Kidney (tissue), 14 donors: ENCODE results near the gene APOE. TPM values are rescaled to one million over a fixed set of nuclear protein-coding genes. Genes with fewer than 3 reads are reported as not detected.
A peak's percentile ranks its signal among the peaks of the same experiment; 100 is the strongest.
"Not testable (repeated sequence)": the region's sequence is repeated elsewhere in the genome, so short reads cannot be mapped to it uniquely, and the experiment has no call there.

Source experiments
- DNase-seq, 5 donors: peaks; one replicate each; pipeline ENCODE4 v3.0.0-alpha.2; 2013 to 2020
- FAIRE-seq: peaks from 2 replicates; lab custom pipeline; 2012; peaks lifted over from hg19 to GRCh38; lab: Jason Lieb, UNC
- H3K27ac ChIP-seq, 2 donors: one replicate each; pipeline ENCODE4 v1.7.0; 2013; ENCODE audit warnings: low read depth in 2 of 2, low read length in 2 of 2, inconsistent platforms in 1 of 2
- H3K27me3 ChIP-seq: one replicate; pipeline ENCODE4 v1.7.1; 2013; ENCODE audit warnings: low read length, inconsistent platforms; ENCODE audit not compliant: control insufficient read depth, insufficient read depth
- H3K36me3 ChIP-seq, 3 donors: one replicate each; pipeline versions ENCODE4 v1.7.0 to v1.7.1; 2013; ENCODE audit warnings: low read length in 3 of 3, control low read depth in 1 of 3, inconsistent platforms in 1 of 3; ENCODE audit not compliant: insufficient read depth in 3 of 3, control insufficient read depth in 2 of 3
- H3K4me1 ChIP-seq, 3 donors: one replicate each; pipeline versions ENCODE4 v1.7.0 to v1.7.1; 2013; ENCODE audit warnings: low read length in 3 of 3, inconsistent platforms in 1 of 3, low read depth in 1 of 3; ENCODE audit not compliant: control insufficient read depth in 2 of 3, insufficient read depth in 2 of 3
- H3K4me3 ChIP-seq, 3 donors: one replicate each; pipeline versions ENCODE4 v1.7.0 to v1.8.1; 2013; ENCODE audit warnings: low read length in 3 of 3, control low read depth in 1 of 3, inconsistent platforms in 1 of 3
- H3K9ac ChIP-seq, 3 donors: one replicate each; pipeline versions ENCODE4 v1.7.0 to v1.7.1; 2013; ENCODE audit warnings: low read length in 3 of 3, control low read depth in 1 of 3, inconsistent platforms in 1 of 3
- H3K9me3 ChIP-seq, 3 donors: one replicate each; pipeline versions ENCODE4 v1.7.0 to v1.7.1; 2013; ENCODE audit warnings: low read length in 3 of 3, control low read depth in 1 of 3, inconsistent platforms in 1 of 3; ENCODE audit not compliant: control insufficient read depth in 2 of 3, insufficient read depth in 1 of 3
- intact Hi-C: fragments of 100-400 bp; cut with DNase I; formaldehyde crosslinking; loops from one replicate; pipeline ENCODE4 v1.11.1; 2022
- polyA plus RNA-seq: library from polyadenylated mRNA; stranded (reverse); fragments of 350-450 nt; fragmentation: Illumina TruSeq; extraction: RNeasy Lipid Tissue Mini Kit (QIAGEN cat#74804); gene quantifications from one replicate; pipeline ENCODE4 v1.2.3, GENCODE V29; 2014; ENCODE audit warnings: low read depth, low replicate concordance; ENCODE audit not compliant: insufficient read depth
- total RNA-seq: library from RNA; stranded (reverse); fragmentation: NEBNext Ultra II Directional; extraction: Animal tissue kit (Norgen Biotek cat#: 25700); gene quantifications from one replicate; pipeline ENCODE4 v1.2.1, GENCODE V29; 2021
- TF ChIP-seq, protein P1 (sequence below): IDR thresholded peaks from 3 replicates; pipeline ENCODE4 v1.5.1; 2012; ENCODE audit warnings: mild to moderate bottlenecking, moderate library complexity, borderline replicate concordance; ENCODE audit not compliant: insufficient read depth; ENCODE audit errors: extremely low read depth
- donor health status: control.
- donor health status: control.
- donor health status: control.
- donor health status: control.
- donor health status: control.
- donor health status: DM: yes; HTN: yes; CAD: no.
- donor health status: Normal renal cell carcinoma (clear cell type).

Gene APOE
- total and polyA plus RNA-seq, 2 donors from 2014 or later = 122 to 2,837 TPM

DNA sequence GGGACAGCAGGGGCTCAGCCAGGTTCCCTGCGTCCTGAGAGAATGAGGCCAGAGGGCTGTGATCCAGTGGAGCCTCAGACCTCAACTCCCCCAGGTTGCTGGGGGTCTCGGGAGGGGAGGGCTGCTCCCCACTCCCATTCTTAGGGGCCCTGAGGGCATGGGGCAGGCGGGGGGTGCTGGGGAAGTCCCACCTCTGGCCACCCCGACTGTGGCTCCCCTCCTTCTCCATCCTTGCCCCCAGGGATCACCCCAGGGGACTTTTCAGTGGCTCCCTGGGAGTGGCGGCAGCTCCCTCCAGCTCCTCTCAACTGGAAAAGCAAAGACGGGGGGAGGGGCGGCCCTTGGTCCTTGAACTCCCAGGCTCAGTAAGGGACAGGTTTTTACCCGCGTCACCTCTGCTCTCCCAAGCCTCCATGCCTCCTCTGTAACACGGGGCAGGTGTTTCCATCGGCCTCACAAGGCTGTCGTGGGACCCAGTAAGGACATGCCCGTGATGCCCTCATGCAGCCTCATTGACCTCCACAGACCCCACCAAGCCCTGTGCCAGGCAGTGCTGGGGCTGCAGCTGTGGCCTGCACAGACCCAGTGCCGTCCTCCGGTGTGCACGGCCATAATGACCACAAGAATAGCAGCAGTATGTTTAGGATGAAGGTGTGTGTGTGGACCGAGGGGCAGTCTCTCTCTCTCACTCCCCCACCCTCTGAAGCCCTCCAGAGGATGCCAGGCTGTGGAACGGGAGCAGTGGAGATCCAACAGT is 26.1 kb upstream of the APOE start:
- H3K27ac ChIP-seq = no peak overlapping the region
- no peaks in the 10 kb centered on the region for H3K9me3 ChIP-seq
- no peaks in the 10 kb centered on the region for H3K27me3 ChIP-seq
- H3K4me1 ChIP-seq = peaks cover 0 to 2% (median 0%) of the 10 kb centered on the region in 3 donors
- DNase-seq (peak in 3 of 5 donors; percentile 54 to 74 (median 73)), FAIRE-seq (no peak)
- peaks cover 4 to 25% (median 21%) of the 10 kb centered on the region in 3 donors for H3K36me3 ChIP-seq
- TF ChIP-seq, protein P1, sequence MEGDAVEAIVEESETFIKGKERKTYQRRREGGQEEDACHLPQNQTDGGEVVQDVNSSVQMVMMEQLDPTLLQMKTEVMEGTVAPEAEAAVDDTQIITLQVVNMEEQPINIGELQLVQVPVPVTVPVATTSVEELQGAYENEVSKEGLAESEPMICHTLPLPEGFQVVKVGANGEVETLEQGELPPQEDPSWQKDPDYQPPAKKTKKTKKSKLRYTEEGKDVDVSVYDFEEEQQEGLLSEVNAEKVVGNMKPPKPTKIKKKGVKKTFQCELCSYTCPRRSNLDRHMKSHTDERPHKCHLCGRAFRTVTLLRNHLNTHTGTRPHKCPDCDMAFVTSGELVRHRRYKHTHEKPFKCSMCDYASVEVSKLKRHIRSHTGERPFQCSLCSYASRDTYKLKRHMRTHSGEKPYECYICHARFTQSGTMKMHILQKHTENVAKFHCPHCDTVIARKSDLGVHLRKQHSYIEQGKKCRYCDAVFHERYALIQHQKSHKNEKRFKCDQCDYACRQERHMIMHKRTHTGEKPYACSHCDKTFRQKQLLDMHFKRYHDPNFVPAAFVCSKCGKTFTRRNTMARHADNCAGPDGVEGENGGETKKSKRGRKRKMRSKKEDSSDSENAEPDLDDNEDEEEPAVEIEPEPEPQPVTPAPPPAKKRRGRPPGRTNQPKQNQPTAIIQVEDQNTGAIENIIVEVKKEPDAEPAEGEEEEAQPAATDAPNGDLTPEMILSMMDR = no peak
- H3K4me3 ChIP-seq = no peak overlapping the region
- intact Hi-C loops = no loop called here
- H3K9ac ChIP-seq = no peak overlapping the region

DNA sequence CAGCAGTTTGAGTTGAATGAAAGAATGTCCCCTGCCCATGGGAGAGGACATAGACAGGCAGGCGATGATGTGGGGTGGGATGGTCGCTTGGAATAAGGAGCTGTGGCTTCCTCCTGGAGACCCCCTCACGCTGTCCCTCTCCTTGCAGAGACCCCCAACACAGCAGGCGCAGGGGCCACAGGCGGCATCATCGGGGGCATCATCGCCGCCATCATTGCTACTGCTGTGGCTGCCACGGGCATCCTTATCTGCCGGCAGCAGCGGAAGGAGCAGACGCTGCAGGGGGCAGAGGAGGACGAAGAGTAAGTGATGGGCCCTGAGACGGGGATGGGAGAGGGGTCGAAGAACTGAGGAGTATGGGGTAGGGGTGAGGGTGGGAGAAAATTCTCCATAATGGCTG is 23.5 kb upstream of the APOE start:
- no peak for DNase-seq

DNA sequence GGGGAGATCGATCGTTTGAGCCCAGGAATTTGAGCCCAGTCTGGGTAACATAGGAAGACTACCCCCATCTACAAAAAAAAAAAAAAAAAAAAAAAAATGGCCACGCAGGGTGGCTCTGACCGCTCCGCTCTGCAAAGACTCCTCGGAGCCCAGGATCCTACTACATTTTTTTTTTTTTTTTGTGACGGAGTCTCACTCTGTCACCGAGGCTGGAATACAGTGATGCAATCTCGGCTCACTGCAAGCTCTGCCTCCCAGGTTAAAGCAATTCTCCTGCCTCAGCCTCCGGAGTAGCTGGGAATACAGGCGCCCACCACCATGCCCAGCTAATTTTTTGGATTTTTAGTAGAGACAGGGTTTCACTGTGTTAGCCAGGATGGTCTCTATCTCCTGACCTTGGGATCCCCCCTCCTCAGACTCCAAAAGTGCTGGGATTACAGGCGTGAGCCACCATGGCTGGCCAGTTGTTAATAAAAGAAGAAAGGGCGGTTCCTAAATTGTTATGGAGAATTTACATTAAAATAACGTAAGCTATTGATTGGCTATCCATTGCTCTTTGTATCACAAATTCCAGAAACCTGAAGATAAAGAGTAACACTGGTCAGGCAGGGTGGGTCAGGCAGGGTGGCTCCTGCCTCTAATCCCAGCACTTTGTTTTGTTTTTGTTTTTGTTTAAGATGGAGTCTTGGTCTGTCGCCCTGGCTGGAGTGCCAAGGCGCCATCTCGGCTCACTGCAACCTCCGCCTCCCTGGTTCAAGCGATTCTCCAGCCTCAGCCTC is 22.8 kb upstream of the APOE start:
- H3K9ac ChIP-seq, H3K27me3 ChIP-seq, H3K36me3 ChIP-seq, H3K9me3 ChIP-seq, intact Hi-C loops, H3K4me1 ChIP-seq, H3K27ac ChIP-seq, H3K4me3 ChIP-seq, FAIRE-seq, DNase-seq: not testable (repeated sequence)

More for the DNA sequence above, 23.5 kb upstream of the APOE start:
- Histone ChIP-seq H3K9ac (no peak overlapping the region), H3K36me3 (peaks cover 0 to 4% (median 0%) of the 10 kb centered on the region in 3 donors), H3K9me3 (no peaks in the 10 kb centered on the region), H3K27me3 (no peaks in the 10 kb centered on the region), H3K4me3 (no peak overlapping the region), H3K4me1 (peaks cover 0 to 2% (median 0%) of the 10 kb centered on the region in 3 donors), H3K27ac (no peak overlapping the region)
- TF ChIP-seq, protein P1 = no peak
- FAIRE-seq = no peak
- intact Hi-C loops = no loop called here

DNA sequence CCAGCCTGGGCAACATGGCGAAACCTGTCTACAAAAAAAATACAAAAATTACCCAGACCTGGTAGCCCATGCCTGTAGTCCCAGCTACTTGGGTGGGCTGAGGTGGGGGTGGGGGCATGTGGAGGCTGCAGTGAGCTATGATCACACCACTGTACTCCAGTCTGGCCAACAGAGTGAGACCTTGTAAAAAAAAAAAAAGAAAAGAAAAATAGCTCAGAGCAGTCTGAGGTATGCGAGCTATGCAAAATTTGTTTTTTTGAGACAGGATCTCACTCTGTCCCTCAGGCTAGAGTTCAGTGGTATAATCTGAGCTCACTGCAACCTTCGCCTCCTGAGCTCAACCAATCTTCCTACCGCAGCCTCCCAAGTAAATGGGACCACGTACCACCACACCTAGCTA is 21.7 kb upstream of the APOE start:
- H3K27ac ChIP-seq = no peak overlapping the region
- intact Hi-C loops = no loop called here
- no peak overlapping the region for H3K4me3 ChIP-seq

More for the DNA sequence above, 21.7 kb upstream of the APOE start:
- no peak for FAIRE-seq
- TF ChIP-seq, protein P1 = no peak
- peaks cover 0 to 2% (median 0%) of the 10 kb centered on the region in 3 donors for H3K4me1 ChIP-seq
- H3K36me3 ChIP-seq = peaks cover 4 to 7% (median 7%) of the 10 kb centered on the region in 3 donors
- H3K9ac ChIP-seq = no peak overlapping the region
- no peaks in the 10 kb centered on the region for H3K9me3 ChIP-seq
- H3K27me3 ChIP-seq = no peaks in the 10 kb centered on the region
- DNase-seq = no peak
